SK-N-MC (cell line): ENCODE results near the gene TNIK.

Experiments used
- EZH2 ChIP-seq: fragments of 200-600 bp; sonication (generic); IDR thresholded peaks from one replicate; pipeline ENCODE4 v1.6.1; 2017; ENCODE audit warnings: antibody characterized with exemption
- POLR2AphosphoS5 ChIP-seq: IDR thresholded peaks from 2 replicates; pipeline ENCODE4 v1.6.1; 2012; ENCODE audit warnings: mild to moderate bottlenecking, low read depth, low read length, borderline replicate concordance

DNA sequence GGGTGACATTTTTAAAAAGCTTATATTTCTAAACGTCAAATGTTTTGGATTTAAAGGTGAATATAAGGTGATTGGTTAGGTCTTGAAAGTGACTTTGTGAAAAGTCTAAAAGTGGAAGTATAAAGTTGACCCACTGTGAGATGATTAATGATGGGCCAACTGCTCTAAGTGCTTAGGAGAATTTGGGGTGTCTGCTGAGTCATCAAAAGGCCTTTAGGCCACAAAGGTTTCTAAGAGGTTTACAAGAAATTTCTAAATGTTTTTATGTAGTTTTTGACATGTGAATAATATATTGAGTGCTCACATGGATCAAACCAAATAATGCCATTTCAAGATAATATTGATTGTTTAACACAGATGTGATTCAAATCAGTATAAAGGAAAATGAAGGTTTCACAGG lies 394.5 kb downstream of the TNIK start:
- TF ChIP-seq EZH2 (no peak), POLR2AphosphoS5 (no peak)
